Esophagus mucosa (tissue), 1 donor: ENCODE results near the gene CHCHD3. TPM values are rescaled to one million over a fixed set of nuclear protein-coding genes. Genes with fewer than 3 reads are reported as not detected.
A peak's percentile ranks its signal among the peaks of the same experiment; 100 is the strongest.

Source experiments
- ATAC-seq: fragments of 200-7000 bp; cut with Tn5 transposase; one replicate; pipeline ENCODE4 v1.9.1; 2020
- total RNA-seq: library from RNA; stranded (reverse); gene quantifications from one replicate; pipeline ENCODE4 v1.2.4, GENCODE V29; 2023
- donor health status: DM: yes; HTN: yes; CAD: no.

CHCHD3 gene
- total RNA-seq, 1 donor from 2014 or later: 33.1 TPM

DNA sequence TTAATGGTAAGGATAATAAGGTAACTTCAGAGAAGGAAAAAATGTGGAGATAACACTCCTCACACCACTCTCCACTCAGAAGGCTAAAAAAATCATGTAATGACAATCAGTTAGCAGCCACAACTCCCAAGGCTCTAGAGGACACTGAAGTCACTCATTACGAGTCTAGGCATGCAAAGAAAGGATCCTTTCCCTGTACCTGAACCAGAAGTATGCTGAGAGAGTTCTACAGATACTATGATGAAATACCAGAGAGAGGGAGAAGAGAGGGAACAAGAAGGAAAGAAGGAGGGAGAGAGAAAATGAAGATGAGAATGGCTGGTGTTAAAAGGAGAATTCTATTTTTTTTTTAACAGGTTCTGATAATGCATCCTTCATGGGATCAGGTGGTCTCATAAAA lies 281.4 kb downstream of the CHCHD3 start:
- ATAC-seq: peak; percentile 36

DNA sequence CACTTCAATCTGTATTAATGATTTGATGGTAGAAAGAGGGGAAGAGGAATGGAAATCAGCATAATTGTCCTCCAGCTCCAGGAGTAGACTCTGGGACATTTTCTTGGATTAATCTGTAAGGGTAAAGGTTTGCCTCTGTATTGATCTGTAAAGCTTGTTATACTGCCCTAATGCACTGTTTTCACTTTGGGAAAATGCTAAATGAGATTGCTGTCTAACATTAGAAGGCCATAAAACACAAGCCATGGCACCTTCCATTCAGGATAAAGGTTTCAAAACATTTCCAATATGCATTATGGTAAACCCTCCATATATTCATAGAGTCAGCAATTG lies 282.8 kb downstream of the CHCHD3 start:
- ATAC-seq: no peak

- ATAC-seq: no peak
Observed at GRCh38 chr7:132797152-132797551, 284.7 kb downstream of the CHCHD3 start.

GRCh38 chr7:132793474-132793873 lies 288.4 kb downstream of the CHCHD3 start:
- ATAC-seq: no peak

- ATAC-seq: no peak
Observed at GRCh38 chr7:132791036-132791435, 290.9 kb downstream of the CHCHD3 start.

GRCh38 chr7:132790104-132790503 lies 291.8 kb downstream of the CHCHD3 start:
- ATAC-seq: no peak

GRCh38 chr7:132789281-132789680 lies 292.6 kb downstream of the CHCHD3 start:
- ATAC-seq: no peak

- ATAC-seq: no peak
Observed at GRCh38 chr7:132785870-132786269, 296.0 kb downstream of the CHCHD3 start.

- ATAC-seq: no peak
Observed at GRCh38 chr7:132784406-132784805, 297.5 kb downstream of the CHCHD3 start.

- no peak for ATAC-seq
Observed at GRCh38 chr7:132783824-132784223, 298.1 kb downstream of the CHCHD3 start.

- no peak for ATAC-seq
Observed at GRCh38 chr7:132782777-132783640, 298.9 kb downstream of the CHCHD3 start.

DNA sequence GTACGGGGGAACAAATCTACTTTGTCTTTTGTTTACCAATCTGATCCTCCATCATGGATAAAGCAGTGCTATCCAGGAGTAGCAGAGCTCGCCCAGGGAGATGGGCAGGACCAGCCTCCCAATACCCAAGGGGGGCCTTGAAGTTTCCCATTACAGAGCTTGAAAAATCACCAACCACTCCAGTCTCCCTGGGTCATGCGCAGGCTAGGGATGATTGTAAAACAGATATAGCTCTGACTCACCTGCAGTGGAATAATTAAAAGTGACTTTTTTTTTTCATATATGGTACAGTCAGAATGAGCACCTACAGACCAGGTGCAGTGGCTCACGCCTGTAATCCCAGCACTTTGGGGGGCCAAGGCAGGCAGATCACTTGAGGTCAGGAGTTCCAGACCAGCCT lies 301.1 kb downstream of the CHCHD3 start:
- ATAC-seq: no peak

DNA sequence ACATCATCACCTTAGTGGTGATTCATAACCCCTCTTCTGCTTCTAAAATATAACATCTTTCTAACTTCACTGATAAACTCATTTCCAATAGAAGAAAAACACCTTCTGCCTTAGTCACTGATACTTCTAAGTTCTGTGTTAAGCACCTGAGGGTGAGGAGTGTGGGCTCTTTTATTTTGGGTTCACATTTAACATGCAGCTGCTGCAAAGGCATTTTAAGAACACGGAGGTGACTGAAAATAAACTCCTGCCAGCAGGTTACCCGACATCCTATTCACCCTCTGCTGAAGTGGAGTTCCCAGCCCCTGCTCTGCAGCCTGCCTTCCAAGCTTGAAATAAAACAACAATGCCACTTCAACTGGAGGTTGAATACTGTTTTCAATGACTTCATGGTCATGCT lies 302.7 kb downstream of the CHCHD3 start:
- ATAC-seq: no peak

- no peak for ATAC-seq
Observed at GRCh38 chr7:132778761-132779160, 303.1 kb downstream of the CHCHD3 start.

- ATAC-seq: no peak
Observed at GRCh38 chr7:132777956-132778355, 303.9 kb downstream of the CHCHD3 start.

GRCh38 chr7:132777414-132777813 lies 304.5 kb downstream of the CHCHD3 start:
- ATAC-seq: no peak

DNA sequence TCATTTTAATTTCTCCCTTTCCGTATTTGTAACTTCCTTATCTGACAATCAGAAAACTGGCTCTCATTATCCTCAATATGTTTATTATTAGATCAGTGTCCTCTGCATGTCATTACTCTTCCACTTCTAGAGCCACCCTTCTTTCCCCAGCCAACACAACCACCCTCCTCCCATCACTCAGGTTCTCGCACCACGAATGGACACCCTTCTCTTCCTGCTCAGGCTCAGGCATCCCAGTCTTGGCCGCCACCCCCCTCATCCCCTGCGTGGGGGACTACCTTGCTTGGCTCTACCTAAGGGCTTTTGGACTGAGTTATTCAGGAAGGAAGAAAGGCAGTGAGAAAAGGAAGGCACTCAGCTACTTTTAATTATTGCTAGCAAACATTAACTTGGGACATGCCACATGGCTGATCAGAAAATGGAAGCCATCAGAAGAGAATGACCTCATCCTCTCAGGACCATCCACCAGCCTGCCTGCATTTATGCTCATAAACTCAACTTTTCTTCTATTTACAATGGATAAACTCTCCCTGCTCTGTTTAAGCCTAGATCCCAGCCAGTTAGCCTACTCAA lies 305.8 kb downstream of the CHCHD3 start:
- ATAC-seq: no peak

GRCh38 chr7:132773527-132773956 lies 308.3 kb downstream of the CHCHD3 start:
- ATAC-seq: no peak

DNA sequence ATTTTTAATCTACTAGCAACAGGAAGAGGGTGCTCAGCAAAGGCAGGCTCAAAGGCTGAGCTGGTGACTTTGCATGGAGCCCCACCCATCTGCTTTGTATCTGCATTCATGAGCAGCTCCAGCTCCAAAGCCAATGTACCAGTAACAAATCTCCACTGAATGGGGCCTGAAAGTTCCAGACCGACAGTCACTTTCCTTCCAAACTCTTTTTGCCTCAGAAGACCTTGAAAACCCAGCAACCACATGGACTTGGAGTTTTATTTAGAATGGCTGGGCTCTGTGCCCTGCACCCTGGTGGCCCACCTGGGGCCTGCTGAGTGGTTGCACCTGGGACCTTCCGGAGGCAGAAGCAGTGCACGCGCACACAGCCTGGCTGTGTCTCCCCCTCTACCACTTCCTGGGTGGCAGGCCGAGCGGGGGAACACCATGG lies 310.6 kb downstream of the CHCHD3 start:
- ATAC-seq: no peak

DNA sequence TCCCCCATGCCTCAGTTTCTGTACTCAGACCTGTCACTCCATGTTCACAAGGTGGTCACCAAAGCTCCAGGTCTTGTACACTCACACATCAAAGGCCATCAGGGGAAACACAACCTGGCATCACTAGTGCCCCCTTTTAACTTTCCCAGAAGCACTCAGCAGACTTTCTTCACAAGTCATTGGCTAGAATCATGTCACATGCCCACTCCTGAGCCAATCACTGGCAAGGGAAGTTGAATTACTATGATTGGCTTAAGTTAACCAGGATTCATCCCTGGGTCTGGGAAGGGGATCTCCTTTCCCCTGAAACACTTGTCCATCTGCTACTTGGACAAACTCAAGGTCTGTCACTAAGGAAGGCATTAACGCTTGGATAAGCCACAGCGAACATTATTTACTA lies 311.8 kb downstream of the CHCHD3 start:
- no peak for ATAC-seq

DNA sequence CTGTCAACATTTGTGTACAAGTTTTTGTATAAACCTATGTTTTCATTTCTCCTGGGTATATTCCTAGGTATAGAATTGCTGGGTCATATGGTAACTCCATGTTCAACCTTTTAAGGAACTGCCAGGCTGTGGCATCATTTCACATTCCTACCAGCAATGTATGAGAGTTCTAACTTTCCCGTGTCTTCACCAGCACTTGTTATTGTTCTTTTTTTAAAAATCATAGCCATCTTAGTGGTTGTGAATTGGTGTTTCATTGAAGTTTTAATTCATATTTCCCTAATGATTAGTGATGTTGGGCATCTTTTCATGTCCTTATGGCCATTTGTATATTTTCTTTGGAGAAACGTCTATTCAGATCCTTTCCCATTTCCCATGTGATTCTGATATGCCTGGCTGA lies 312.6 kb downstream of the CHCHD3 start:
- no peak for ATAC-seq

DNA sequence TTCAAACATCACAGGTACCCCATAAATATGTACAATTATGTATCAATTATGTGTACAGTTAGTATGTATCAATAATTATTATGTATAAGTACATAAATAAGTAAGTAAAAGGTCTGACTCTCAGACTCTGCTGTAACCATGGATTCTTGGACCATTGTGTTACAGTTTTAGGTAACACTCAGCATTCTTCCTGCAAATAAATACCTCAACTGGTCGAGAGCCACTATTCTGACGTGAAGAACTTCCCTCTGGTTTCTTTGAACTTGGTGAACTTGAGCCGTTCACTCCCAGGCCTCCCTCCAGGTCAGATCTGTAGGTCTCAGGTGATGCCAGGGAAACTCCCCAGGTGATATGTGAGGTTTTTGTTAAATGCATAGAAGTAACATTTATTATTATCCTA lies 313.8 kb downstream of the CHCHD3 start:
- no peak for ATAC-seq

- ATAC-seq: no peak
Observed at GRCh38 chr7:132767378-132767777, 314.5 kb downstream of the CHCHD3 start.

DNA sequence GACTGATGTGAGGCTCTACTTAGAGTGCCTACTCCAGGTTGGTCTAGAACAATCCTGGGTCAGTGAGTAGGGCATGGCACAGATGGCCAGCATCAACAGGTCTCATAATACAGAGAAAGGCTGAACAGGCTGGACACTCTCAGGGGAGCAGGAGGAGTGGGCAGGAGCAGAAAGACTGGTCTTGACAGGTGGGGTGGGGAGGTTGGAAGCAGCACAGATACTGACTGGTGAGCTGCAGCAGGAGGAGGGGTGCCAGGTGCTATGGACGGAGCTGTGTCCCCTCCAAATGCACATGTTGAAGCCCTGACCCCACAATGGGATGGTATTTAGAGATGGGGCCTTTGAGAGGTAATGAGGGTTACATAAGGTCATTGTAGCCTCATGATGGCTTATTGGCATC lies 315.2 kb downstream of the CHCHD3 start:
- no peak for ATAC-seq
